BJ (cell line): ENCODE data around the gene SUPT3H. TPM values are rescaled to one million over a fixed set of nuclear protein-coding genes. Genes with fewer than 3 reads are reported as not detected.

Experiments
- CTCF ChIA-PET: fragments of 350-600 bp; formaldehyde crosslinking; extraction: SDS; loops from one replicate; lab custom pipeline; 2021; ENCODE audit warnings: antibody characterized with exemption, inconsistent platforms; lab: Yijun Ruan, JAX
- POLR2A ChIA-PET: fragments of 300-600 bp; sonication (Branson Sonifier 250); formaldehyde crosslinking; extraction: SDS; loops from one replicate; lab custom pipeline; 2021; ENCODE audit warnings: antibody characterized with exemption; lab: Charles Lee
- DNase-seq: peaks from one replicate; pipeline ENCODE4 v3.0.0-alpha.2; 2011; ENCODE audit warnings: low read depth
- H3K27me3 ChIP-seq: 2 replicates; pipeline ENCODE4 v1.6.0; 2011; ENCODE audit warnings: low read length; ENCODE audit not compliant: control insufficient read depth, insufficient read depth
- H3K36me3 ChIP-seq: 2 replicates; pipeline ENCODE4 v1.5.1; 2011; ENCODE audit warnings: low read length; ENCODE audit not compliant: control insufficient read depth, insufficient read depth
- H3K4me3 ChIP-seq: 2 replicates; pipeline ENCODE4 v1.5.1; 2011; ENCODE audit warnings: low read depth, mild to moderate bottlenecking, control low read depth, low read length
- CTCF ChIP-seq: IDR thresholded peaks from 2 replicates; pipeline ENCODE4 v1.5.1; 2011; ENCODE audit warnings: low read depth, mild to moderate bottlenecking, control low read depth, inconsistent platforms, low read length, moderate library complexity; ENCODE audit not compliant: insufficient read depth
- polyA plus RNA-seq: library from polyadenylated mRNA; depleted of rRNA; stranded (reverse); fragments of >200 nt; gene quantifications from 2 replicates; pipeline ENCODE4 v1.2.3, GENCODE V29; 2011

SUPT3H gene
- polyA plus RNA-seq, 1 experiment: 7.8 TPM

DNA sequence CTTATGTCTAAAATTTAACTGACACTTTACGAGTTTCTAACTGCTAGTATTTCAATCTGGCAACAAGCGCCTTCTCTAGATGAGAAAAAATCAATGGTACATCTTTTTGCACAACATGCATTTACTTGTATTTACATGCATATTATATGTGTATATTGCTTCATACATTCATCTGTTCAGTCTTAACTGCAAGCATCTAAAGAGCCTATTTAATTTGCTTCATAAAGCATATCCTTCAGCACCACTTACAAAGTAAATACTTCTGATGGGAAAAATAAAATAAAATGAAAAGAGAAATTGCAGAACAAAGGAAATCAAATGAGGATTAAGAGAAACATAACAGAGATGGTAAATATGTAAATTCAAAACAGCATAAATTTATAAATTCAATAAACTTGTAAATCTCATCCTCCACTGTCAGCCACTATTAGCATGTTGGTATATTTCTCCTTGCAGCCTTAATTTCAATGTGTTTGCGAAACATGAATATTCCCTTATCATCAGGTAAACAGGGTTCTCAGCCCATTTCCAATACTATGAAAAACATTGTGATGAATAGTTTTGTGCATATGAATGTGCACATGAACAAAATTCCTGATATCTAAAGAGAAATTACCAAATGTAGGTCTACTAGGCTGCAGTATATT is 382.1 kb downstream of the SUPT3H start:
- H3K4me3 ChIP-seq: no peak overlapping the region
- POLR2A ChIA-PET: no interaction called here
- no peaks in the 10 kb centered on the region for H3K27me3 ChIP-seq
- no peaks in the 10 kb centered on the region for H3K36me3 ChIP-seq
- CTCF ChIA-PET: no interaction called here
- no peak for TF ChIP-seq CTCF
- DNase-seq: no peak

- CTCF ChIA-PET: no interaction called here
- no peak overlapping the region for H3K4me3 ChIP-seq
- TF ChIP-seq CTCF: no peak
- no peak for DNase-seq
- H3K27me3 ChIP-seq: no peaks in the 10 kb centered on the region
- POLR2A ChIA-PET: no interaction called here
- no peaks in the 10 kb centered on the region for H3K36me3 ChIP-seq
These were observed 388.3 kb downstream of the SUPT3H start for GRCh38 chr6:44989391-44989790.

GRCh38 chr6:44985006-44985405 is 392.7 kb downstream of the SUPT3H start:
- CTCF ChIA-PET: interaction anchor here (0.6 kb wide), 2 partner anchors 13 to 747 kb away, joined by 3 to 4 read pairs; no protein-coding TSS in a partner anchor
- Histone ChIP-seq H3K27me3 (no peaks in the 10 kb centered on the region), H3K4me3 (no peak overlapping the region), H3K36me3 (no peaks in the 10 kb centered on the region)
- POLR2A ChIA-PET: no interaction called here
- no peak for TF ChIP-seq CTCF
- no peak for DNase-seq

GRCh38 chr6:44983467-44984365 is 394.0 kb downstream of the SUPT3H start:
- POLR2A ChIA-PET: no interaction called here
- CTCF ChIA-PET: interaction anchor here (1.1 kb wide), 1 partner anchor 329 kb away, joined by 3 read pairs; no protein-coding TSS in a partner anchor
- H3K4me3 ChIP-seq: no peak overlapping the region
- no peak for TF ChIP-seq CTCF
- no peaks in the 10 kb centered on the region for H3K27me3 ChIP-seq
- no peak for DNase-seq
- H3K36me3 ChIP-seq: no peaks in the 10 kb centered on the region

DNA sequence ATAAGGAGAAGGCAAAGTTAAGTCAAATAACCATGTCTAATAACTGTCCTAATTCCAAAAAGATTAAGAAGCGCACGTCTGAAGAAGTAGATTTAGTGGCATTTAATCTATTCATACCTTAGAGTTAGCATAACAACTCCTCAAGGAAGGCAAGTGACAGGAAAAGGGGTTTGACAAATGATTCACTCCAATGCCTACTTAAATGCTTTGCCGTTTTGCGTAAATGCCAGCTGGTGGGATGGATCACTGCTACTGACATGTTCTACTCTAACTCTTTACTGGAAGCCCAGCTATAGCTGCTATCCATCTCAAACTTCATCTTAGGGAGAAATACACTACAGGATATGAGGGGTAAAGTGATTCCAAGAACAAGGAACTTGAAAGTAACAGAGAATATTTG is 396.9 kb downstream of the SUPT3H start:
- Histone ChIP-seq H3K4me3 (no peak overlapping the region), H3K27me3 (no peaks in the 10 kb centered on the region), H3K36me3 (no peaks in the 10 kb centered on the region)
- no peak for TF ChIP-seq CTCF
- POLR2A ChIA-PET: no interaction called here
- no peak for DNase-seq
- CTCF ChIA-PET: interaction anchor here (1.1 kb wide), 1 partner anchor 327 kb away, joined by 3 read pairs; no protein-coding TSS in a partner anchor
